ENCODE data around the gene OLFM1.
"Not testable (repeated sequence)": the region's sequence is repeated elsewhere in the genome, so short reads cannot be mapped to it uniquely, and the experiment has no call there.

Gene OLFM1

GRCh38 chr9:135108831-135109510 lies 21.5 kb downstream of the OLFM1 start:
- DNase-seq, result no peak

- no peak for DNase-seq
Observed at GRCh38 chr9:135109650-135110049, 22.2 kb downstream of the OLFM1 start.

- DNase-seq, result no peak
Observed at GRCh38 chr9:135110416-135110815, 22.9 kb downstream of the OLFM1 start.

GRCh38 chr9:135111600-135111999 lies 24.1 kb downstream of the OLFM1 start:
- not testable (repeated sequence) for DNase-seq

- DNase-seq, result no peak
Observed at GRCh38 chr9:135116371-135116770, 28.9 kb downstream of the OLFM1 start.

GRCh38 chr9:135116881-135117280 lies 29.4 kb downstream of the OLFM1 start:
- no peak for DNase-seq

GRCh38 chr9:135117281-135117680 lies 29.8 kb downstream of the OLFM1 start:
- DNase-seq, result no peak

GRCh38 chr9:135119496-135120064 lies 32.1 kb downstream of the OLFM1 start:
- DNase-seq, result no peak

GRCh38 chr9:135120249-135120648 lies 32.8 kb downstream of the OLFM1 start:
- DNase-seq, result no peak

GRCh38 chr9:135122316-135122715 lies 34.8 kb downstream of the OLFM1 start:
- DNase-seq, result no peak

GRCh38 chr9:135123126-135123772 lies 35.8 kb downstream of the OLFM1 start:
- no peak for DNase-seq

- no peak for DNase-seq
Observed at GRCh38 chr9:135123773-135124134, 36.3 kb downstream of the OLFM1 start.

- no peak for DNase-seq
Observed at GRCh38 chr9:135126451-135127187, 39.2 kb downstream of the OLFM1 start.

GRCh38 chr9:135127718-135128670 lies 40.5 kb downstream of the OLFM1 start:
- DNase-seq, result no peak

- no peak for DNase-seq
Observed at GRCh38 chr9:135129137-135129695, 41.7 kb downstream of the OLFM1 start.

GRCh38 chr9:135130207-135130976 lies 42.9 kb downstream of the OLFM1 start:
- no peak for DNase-seq

- DNase-seq, result no peak
Observed at GRCh38 chr9:135131488-135131887, 44.0 kb downstream of the OLFM1 start.

- DNase-seq, result no peak
Observed at GRCh38 chr9:135132008-135132407, 44.5 kb downstream of the OLFM1 start.

GRCh38 chr9:135134268-135135022 lies 47.0 kb downstream of the OLFM1 start:
- no peak for DNase-seq

- DNase-seq, result no peak
Observed at GRCh38 chr9:135135171-135135928, 47.9 kb downstream of the OLFM1 start.

Measured in T1000 (cell line).